ENCODE data around the gene ACSS3.

The ACSS3 gene

DNA sequence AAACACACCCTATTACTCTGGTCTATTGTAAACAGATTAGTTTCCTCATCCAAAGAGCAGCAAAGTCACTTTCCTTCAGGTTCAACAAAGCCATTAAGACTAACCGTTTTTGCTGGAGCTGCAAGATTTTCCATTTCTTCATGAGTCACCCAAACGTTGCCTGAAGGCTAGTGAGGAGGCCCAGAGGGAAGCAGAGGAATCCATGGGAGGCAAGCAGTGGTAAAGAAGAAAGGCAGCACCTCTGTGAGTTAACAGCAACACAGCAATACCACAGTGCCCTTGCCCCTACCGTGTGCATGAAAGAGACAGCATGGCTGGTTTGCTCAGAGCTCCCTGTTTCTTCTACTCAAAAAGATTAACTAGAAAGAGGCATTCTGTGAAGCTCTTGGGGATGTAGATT lies 206.3 kb downstream of the ACSS3 start:
- TF ChIP-seq, protein P1, sequence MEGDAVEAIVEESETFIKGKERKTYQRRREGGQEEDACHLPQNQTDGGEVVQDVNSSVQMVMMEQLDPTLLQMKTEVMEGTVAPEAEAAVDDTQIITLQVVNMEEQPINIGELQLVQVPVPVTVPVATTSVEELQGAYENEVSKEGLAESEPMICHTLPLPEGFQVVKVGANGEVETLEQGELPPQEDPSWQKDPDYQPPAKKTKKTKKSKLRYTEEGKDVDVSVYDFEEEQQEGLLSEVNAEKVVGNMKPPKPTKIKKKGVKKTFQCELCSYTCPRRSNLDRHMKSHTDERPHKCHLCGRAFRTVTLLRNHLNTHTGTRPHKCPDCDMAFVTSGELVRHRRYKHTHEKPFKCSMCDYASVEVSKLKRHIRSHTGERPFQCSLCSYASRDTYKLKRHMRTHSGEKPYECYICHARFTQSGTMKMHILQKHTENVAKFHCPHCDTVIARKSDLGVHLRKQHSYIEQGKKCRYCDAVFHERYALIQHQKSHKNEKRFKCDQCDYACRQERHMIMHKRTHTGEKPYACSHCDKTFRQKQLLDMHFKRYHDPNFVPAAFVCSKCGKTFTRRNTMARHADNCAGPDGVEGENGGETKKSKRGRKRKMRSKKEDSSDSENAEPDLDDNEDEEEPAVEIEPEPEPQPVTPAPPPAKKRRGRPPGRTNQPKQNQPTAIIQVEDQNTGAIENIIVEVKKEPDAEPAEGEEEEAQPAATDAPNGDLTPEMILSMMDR (IDR thresholded peaks at IDR 0.05) = no peak
- Histone ChIP-seq H3K4me3 (no peak overlapping the region), H3K27ac (no peak overlapping the region)
- DNase-seq (ENCODE audit: low spot score) = no peak

DNA sequence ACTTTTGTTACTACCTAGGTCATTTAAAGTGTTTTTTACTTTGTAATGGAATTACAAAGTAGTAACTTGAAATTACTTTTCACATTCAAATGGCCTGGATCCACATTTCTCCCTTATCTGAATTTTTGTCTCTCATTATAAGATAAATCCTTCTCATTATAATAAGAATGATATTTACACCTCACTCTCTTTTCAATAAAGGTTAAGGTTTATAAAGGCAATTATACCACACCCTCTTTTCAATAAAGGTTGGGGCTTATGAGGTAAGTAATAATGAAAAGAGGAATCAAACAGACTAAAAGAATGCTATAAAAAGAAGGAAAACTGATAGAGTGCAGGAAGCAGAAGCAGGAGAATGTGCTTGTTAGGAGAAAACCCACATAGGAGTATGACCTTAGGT lies 210.8 kb downstream of the ACSS3 start:
- TF ChIP-seq, protein P1 (IDR thresholded peaks at IDR 0.05) = no peak
- H3K4me3 ChIP-seq = no peak overlapping the region
- no peak for DNase-seq (ENCODE audit: low spot score)
- no peak overlapping the region for H3K27ac ChIP-seq

DNA sequence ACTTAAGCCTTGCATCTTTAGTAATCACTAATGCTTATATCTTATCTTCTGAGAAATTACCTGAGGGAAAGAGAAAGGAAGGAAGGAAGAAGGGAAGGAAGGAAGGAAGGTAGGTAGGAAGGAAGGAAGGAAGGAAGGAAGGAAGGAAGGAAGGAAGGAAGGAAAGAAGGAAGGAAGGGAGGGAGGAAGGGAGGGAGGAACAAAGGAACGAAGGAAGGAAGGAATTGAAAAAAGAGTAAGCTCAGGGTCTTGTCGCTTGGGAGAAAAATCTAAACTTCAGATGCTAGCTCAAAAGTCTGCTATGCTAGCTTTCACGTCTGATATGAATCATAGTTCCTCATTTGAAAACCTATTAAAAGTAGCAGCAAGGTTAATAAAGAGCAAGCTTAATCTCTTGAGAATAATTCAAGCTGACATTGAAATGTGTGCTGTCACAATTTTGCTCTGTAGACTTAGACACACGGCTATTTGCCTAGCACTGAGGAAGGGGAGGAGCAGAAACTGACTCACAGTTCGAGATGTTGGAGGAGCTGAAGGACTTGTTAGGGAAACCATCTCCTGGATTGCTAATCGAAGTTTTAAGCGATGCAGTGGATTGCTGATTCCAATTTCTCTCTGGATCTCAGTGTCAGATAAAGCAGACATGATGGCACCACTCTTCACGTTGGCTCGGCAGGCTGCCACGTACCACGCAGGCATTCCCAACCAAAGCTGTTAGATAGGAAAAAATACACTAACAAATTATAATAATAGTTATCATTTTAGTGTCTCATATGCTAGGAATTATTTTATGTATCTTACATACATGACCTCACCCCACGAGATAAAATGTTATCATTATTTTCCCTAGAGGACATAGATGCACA lies 216.7 kb downstream of the ACSS3 start:
- H3K27ac ChIP-seq = no peak overlapping the region
- TF ChIP-seq, protein P1 (IDR thresholded peaks at IDR 0.05) = no peak
- no peak overlapping the region for H3K4me3 ChIP-seq
- no peak for DNase-seq (ENCODE audit: low spot score)

DNA sequence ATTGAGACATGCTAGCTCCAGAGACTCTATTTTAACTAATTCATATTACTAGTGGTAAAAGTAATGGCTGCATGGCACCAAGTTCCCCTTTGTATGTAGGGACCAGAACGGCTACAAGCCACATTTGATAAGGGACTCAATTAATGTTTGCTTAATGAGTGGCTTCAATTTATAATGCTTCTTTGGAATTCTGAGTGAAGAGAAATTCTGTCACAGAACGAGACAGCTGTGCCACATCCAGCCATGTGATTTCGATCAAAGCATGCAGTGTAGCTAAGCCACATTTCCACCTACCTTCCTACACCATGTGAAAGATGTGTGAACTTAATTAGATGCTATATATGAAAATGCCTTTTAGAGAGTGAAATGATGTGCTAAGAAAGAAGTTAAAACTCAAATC lies 217.4 kb downstream of the ACSS3 start:
- Histone ChIP-seq H3K27ac (no peak overlapping the region), H3K4me3 (no peak overlapping the region)
- no peak for DNase-seq (ENCODE audit: low spot score)
- TF ChIP-seq, protein P1 (IDR thresholded peaks at IDR 0.05) = no peak

DNA sequence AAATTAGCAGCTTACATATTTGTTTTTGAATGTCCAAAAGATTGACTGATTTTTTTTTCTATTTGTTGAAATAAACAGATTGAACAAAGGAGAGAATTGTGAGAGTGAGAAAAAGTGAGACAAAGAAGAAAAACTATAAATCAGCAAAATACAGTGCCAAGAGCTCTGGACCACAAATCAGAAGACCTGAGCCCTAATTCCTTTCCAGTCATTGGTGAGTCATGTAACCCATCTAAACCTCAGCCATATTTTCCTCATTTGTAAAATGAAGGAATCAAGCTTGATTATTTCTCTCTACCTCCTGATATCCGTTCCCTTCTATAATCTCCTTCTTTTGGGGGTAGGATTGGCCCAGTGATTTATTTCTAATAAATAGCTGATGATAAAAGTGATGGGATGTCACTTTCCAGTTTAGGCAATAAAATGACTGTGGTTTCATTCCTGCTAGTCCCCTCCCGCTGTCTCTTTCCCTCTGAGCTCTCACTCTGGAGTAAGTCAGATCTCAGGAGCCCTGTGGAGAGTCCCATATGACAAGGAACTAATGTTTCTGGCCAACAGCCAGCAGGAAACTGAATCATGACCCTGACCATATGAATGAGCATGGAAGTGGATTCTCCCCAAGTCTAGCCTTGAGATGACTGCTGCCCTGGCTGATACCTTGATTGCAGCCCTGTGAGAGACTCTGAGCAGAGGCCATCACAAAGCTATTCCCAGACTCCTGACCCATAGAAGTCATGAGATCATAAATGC lies 218.9 kb downstream of the ACSS3 start:
- TF ChIP-seq, protein P1 (IDR thresholded peaks at IDR 0.05) = no peak
- DNase-seq (ENCODE audit: low spot score) = no peak
- H3K4me3 ChIP-seq = no peak overlapping the region
- no peak overlapping the region for H3K27ac ChIP-seq

DNA sequence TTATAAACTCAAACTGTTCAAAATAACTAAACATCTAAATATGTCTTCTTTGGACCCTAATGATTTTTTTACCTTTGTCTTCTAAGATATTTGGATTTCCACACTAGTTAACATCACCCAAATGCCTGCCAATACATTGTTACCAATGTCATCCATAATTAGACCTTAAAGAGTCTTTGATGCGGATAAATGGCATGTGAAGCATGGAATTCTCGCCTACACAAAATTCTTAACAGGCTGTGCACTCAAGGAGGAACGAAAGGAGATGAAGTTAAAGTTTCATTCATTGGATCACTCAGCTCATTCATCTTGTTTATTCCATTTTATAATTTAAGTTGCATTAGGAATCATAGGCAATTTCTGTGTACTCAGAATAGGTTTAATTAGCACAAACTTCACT lies 219.7 kb downstream of the ACSS3 start:
- TF ChIP-seq, protein P1 (IDR thresholded peaks at IDR 0.05) = no peak
- Histone ChIP-seq H3K4me3 (no peak overlapping the region), H3K27ac (no peak overlapping the region)
- DNase-seq (ENCODE audit: low spot score) = no peak
